ENCODE measurements around the gene TMEM35A.

- TF ChIP-seq POLR2A (IDR thresholded peaks at IDR 0.05), result peak in 1 of 4 donors; percentile 43
- TF ChIP-seq CTCF (IDR thresholded peaks at IDR 0.05), result no peak
Measured at GRCh38 chrX:101097546-101098453, 19.1 kb downstream of the TMEM35A start, which contains the start of gene CENPI.
